Suprapubic skin (tissue), 4 donors: ENCODE measurements around the gene DNPH1. TPM values are rescaled to one million over a fixed set of nuclear protein-coding genes. Genes with fewer than 3 reads are reported as not detected.
A peak's percentile ranks its signal among the peaks of the same experiment; 100 is the strongest.

ENCODE experiments used
- DNase-seq, 2 donors: peaks; one replicate each; pipeline ENCODE4 v3.0.0-alpha.2; 2019; ENCODE audit warnings: low spot score in 2 of 2
- H3K27ac ChIP-seq: fragments of 200-600 bp; sonication (generic); one replicate; pipeline ENCODE4 v1.5.1; 2019
- H3K27me3 ChIP-seq: fragments of 200-600 bp; sonication (generic); one replicate; pipeline ENCODE4 v1.5.1; 2019
- H3K36me3 ChIP-seq: fragments of 200-600 bp; sonication (generic); one replicate; pipeline ENCODE4 v1.5.1; 2019
- H3K4me1 ChIP-seq: fragments of 200-600 bp; sonication (generic); one replicate; pipeline ENCODE4 v1.5.1; 2019
- H3K4me3 ChIP-seq: fragments of 200-600 bp; sonication (generic); one replicate; pipeline ENCODE4 v1.5.1; 2019; ENCODE audit warnings: mild to moderate bottlenecking
- H3K9me3 ChIP-seq: fragments of 200-600 bp; sonication (generic); one replicate; pipeline ENCODE4 v1.5.1; 2019
- CTCF ChIP-seq, 2 donors: fragments of 200-600 bp in 1 of 2; fragments of 450-650 bp in 1 of 2; sonication (generic) in 1 of 2; IDR thresholded peaks; one replicate each; pipeline ENCODE4 v1.5.1; 2016 to 2019; ENCODE audit warnings: antibody characterized with exemption in 2 of 2, mild to moderate bottlenecking in 1 of 2, moderate library complexity in 1 of 2
- EP300 ChIP-seq: sonication (generic); formaldehyde crosslinking; IDR thresholded peaks from one replicate; pipeline ENCODE4 v1.6.1; 2017; ENCODE audit warnings: antibody characterized with exemption
- POLR2A ChIP-seq, 2 donors: fragments of 450-650 bp; IDR thresholded peaks; one replicate each; pipeline ENCODE4 v1.6.1; 2017; ENCODE audit warnings: antibody characterized with exemption in 2 of 2, mild to moderate bottlenecking in 2 of 2, moderate library complexity in 2 of 2
- POLR2AphosphoS5 ChIP-seq, 3 donors: sonication (generic); formaldehyde crosslinking; IDR thresholded peaks; one replicate each; pipeline ENCODE4 v1.6.1; 2017; ENCODE audit warnings: antibody characterized with exemption in 3 of 3
- WGBS: methylation state at CpG from one replicate; pipeline ENCODE4 v1.1.5; 2018; 5-methylcytosine and 5-hydroxymethylcytosine counted together
- total RNA-seq, 4 donors: library from RNA; depleted of rRNA; stranded (reverse); fragments of >200 nt; gene quantifications; one replicate each; pipeline ENCODE4 v1.1.0, GENCODE V29; 2016

Gene DNPH1
- total RNA-seq, 4 donors from 2014 or later = 21.9 to 88.4 (median 74.4) TPM

GRCh38 chr6:43273707-43274106, 44.4 kb upstream of the DNPH1 start:
- Histone ChIP-seq H3K36me3 (no peaks in the 10 kb centered on the region), H3K9me3 (no peaks in the 10 kb centered on the region), H3K27me3 (peaks cover 37% of the 10 kb centered on the region), H3K27ac (no peak overlapping the region), H3K4me3 (no peak overlapping the region), H3K4me1 (peaks cover 32% of the 10 kb centered on the region)
- no peak for DNase-seq
- TF ChIP-seq POLR2A (IDR thresholded peaks at IDR 0.05) = no peak
- TF ChIP-seq CTCF (IDR thresholded peaks at IDR 0.05) = no peak
- no peak for TF ChIP-seq POLR2AphosphoS5 (IDR thresholded peaks at IDR 0.05)
- no peak for TF ChIP-seq EP300
- 64% methylated on average over 2 of the region's 2 CpGs for WGBS

- DNase-seq = no peak
- Histone ChIP-seq H3K9me3 (no peaks in the 10 kb centered on the region), H3K27me3 (peaks cover 40% of the 10 kb centered on the region), H3K36me3 (no peaks in the 10 kb centered on the region), H3K27ac (no peak overlapping the region), H3K4me3 (no peak overlapping the region), H3K4me1 (peaks cover 35% of the 10 kb centered on the region)
- TF ChIP-seq EP300 (no peak), CTCF (IDR thresholded peaks at IDR 0.05) (no peak), POLR2AphosphoS5 (IDR thresholded peaks at IDR 0.05) (no peak), POLR2A (IDR thresholded peaks at IDR 0.05) (no peak)
Observed at GRCh38 chr6:43271944-43272343, 42.7 kb upstream of the DNPH1 start.

GRCh38 chr6:43271103-43271815, 42.0 kb upstream of the DNPH1 start:
- peaks cover 33% of the 10 kb centered on the region for H3K27me3 ChIP-seq

GRCh38 chr6:43269273-43270007, 40.2 kb upstream of the DNPH1 start:
- WGBS = 44% methylated on average over 2 of the region's 44 CpGs
- no peak for DNase-seq
- peaks cover 17% of the 10 kb centered on the region for H3K4me1 ChIP-seq
- peaks cover 15% of the 10 kb centered on the region for H3K27me3 ChIP-seq
- H3K27ac ChIP-seq = no peak overlapping the region
- TF ChIP-seq POLR2AphosphoS5 (IDR thresholded peaks at IDR 0.05) = no peak
- H3K9me3 ChIP-seq = no peaks in the 10 kb centered on the region
- H3K36me3 ChIP-seq = no peaks in the 10 kb centered on the region
- peak overlapping the region; percentile 45 for H3K4me3 ChIP-seq

More at GRCh38 chr6:43271103-43271815, 42.0 kb upstream of the DNPH1 start:
- no peak for DNase-seq
- no peak overlapping the region for H3K27ac ChIP-seq
- TF ChIP-seq EP300 (no peak), CTCF (IDR thresholded peaks at IDR 0.05) (no peak), POLR2AphosphoS5 (IDR thresholded peaks at IDR 0.05) (no peak), POLR2A (IDR thresholded peaks at IDR 0.05) (no peak)
- no peaks in the 10 kb centered on the region for H3K9me3 ChIP-seq
- peaks cover 33% of the 10 kb centered on the region for H3K4me1 ChIP-seq
- H3K4me3 ChIP-seq = no peak overlapping the region
- WGBS = 82% methylated on average over 6 of the region's 8 CpGs
- H3K36me3 ChIP-seq = no peaks in the 10 kb centered on the region

GRCh38 chr6:43268782-43269272, 39.5 kb upstream of the DNPH1 start:
- peaks cover 15% of the 10 kb centered on the region for H3K27me3 ChIP-seq
- H3K4me3 ChIP-seq = no peak overlapping the region
- H3K4me1 ChIP-seq = peaks cover 17% of the 10 kb centered on the region
- WGBS = 72% methylated on average over 7 of the region's 10 CpGs
- no peak for TF ChIP-seq CTCF (IDR thresholded peaks at IDR 0.05)
- no peak for TF ChIP-seq POLR2AphosphoS5 (IDR thresholded peaks at IDR 0.05)
- no peak for TF ChIP-seq EP300
- no peak for TF ChIP-seq POLR2A (IDR thresholded peaks at IDR 0.05)
- H3K36me3 ChIP-seq = no peaks in the 10 kb centered on the region
- H3K9me3 ChIP-seq = no peaks in the 10 kb centered on the region
- no peak for DNase-seq
- H3K27ac ChIP-seq = no peak overlapping the region
